ENCODE results near the gene MPZL2. TPM values are rescaled to one million over a fixed set of nuclear protein-coding genes. Genes with fewer than 3 reads are reported as not detected.

Gene MPZL2
- total RNA-seq, 1 donor = not detected

DNA sequence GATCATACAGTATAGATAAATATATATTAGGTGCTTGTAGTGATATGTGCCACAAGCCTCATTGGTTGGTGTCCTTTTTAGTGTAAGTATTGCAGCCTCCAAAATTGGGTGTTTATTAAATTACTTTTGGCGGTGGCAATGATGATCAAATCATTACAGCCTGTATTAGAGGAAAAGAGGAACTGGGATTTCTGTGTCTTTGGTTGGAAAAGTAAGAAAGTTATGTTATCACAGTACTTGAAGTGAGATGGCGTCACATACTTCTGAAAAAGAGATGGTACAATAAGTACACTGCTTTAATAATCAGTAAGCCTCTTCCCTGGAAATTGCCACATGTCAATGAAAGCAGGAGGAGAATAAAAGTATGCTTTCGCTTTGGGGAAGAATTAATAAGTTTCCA, 11.4 kb downstream of the MPZL2 start:
- Histone ChIP-seq H3K4me2 (ENCODE audit: insufficient read depth, low read length) (peak overlapping the region; percentile 96), H3K27ac (ENCODE audit: low read depth, low read length) (no peak overlapping the region), H3K4me3 (ENCODE audit: insufficient read depth, low read length) (no peak overlapping the region), H4K20me1 (ENCODE audit: insufficient read depth, low read length) (no peaks in the 10 kb centered on the region), H3K79me2 (ENCODE audit: insufficient read depth, low read length) (no peaks in the 10 kb centered on the region), H3K9me3 (ENCODE audit: low read depth, low read length) (no peaks in the 10 kb centered on the region), H3K36me3 (ENCODE audit: insufficient read depth, low read length) (no peaks in the 10 kb centered on the region), H3K27me3 (ENCODE audit: insufficient read depth, low read length) (peaks cover 20% of the 10 kb centered on the region), H2AFZ (ENCODE audit: low read length) (peak overlapping the region; percentile 99), H3K4me1 (ENCODE audit: insufficient read depth, low read length) (peaks cover 2% of the 10 kb centered on the region)
- DNase-seq (ENCODE audit: insufficient read length, low spot score, missing footprints) = no peak
- TF ChIP-seq, protein P1, sequence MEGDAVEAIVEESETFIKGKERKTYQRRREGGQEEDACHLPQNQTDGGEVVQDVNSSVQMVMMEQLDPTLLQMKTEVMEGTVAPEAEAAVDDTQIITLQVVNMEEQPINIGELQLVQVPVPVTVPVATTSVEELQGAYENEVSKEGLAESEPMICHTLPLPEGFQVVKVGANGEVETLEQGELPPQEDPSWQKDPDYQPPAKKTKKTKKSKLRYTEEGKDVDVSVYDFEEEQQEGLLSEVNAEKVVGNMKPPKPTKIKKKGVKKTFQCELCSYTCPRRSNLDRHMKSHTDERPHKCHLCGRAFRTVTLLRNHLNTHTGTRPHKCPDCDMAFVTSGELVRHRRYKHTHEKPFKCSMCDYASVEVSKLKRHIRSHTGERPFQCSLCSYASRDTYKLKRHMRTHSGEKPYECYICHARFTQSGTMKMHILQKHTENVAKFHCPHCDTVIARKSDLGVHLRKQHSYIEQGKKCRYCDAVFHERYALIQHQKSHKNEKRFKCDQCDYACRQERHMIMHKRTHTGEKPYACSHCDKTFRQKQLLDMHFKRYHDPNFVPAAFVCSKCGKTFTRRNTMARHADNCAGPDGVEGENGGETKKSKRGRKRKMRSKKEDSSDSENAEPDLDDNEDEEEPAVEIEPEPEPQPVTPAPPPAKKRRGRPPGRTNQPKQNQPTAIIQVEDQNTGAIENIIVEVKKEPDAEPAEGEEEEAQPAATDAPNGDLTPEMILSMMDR (IDR thresholded peaks at IDR 0.05; ENCODE audit: extremely low read depth, low read depth, low read length) = no peak

DNA sequence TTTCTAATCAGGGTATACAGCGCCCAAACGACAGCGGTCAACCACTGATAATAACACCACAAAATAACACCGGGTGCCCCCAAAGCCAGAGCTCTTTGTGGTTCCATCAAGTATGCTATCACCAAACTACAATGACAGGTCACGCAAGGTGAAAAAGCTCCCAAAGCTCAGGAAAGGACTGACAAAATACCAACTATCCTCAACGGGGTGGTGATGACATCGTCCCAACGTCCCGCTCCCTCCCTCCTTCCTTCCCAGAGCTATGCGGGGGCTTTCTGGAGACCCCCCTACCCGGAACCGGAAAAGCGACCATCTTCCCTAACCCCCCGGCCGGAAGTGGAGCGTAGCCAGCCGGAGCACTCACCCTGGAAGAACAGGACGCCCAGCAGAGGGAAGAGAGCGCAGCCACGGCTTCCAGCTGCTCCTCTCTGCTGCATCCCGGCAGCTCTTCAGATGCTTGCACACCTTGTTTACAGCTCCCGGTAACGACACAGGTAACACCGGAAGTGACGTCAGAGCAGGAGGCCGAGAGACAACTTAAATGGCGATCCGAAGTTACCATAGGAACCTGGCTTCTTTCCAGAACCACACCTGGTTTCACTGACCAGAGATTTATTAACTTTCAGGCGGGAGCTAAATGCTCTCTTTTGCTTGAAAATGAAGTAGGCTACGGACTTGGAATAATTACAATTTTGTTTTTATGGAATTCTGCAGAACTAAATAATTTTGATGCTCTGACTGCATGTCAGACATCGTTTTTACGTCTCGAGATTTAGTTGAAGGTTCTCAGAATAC, 12.0 kb downstream of the MPZL2 start, which contains the start of gene MPZL3:
Gene MPZL3 (minus strand): TSS at position 508 of the 795 bp plus-strand sequence. CDS start 71 bp downstream, at position 437.
- no peaks in the 10 kb centered on the region for H3K9me3 ChIP-seq (ENCODE audit: low read depth, low read length)
- H2AFZ ChIP-seq (ENCODE audit: low read length) = peak within 1 kb of the TSS; percentile 99
- no peaks in the 10 kb centered on the region for H3K79me2 ChIP-seq (ENCODE audit: insufficient read depth, low read length)
- H4K20me1 ChIP-seq (ENCODE audit: insufficient read depth, low read length) = no peaks in the 10 kb centered on the region
- H3K4me1 ChIP-seq (ENCODE audit: insufficient read depth, low read length) = peaks cover 2% of the 10 kb centered on the region
- H3K4me2 ChIP-seq (ENCODE audit: insufficient read depth, low read length) = peak within 1 kb of the TSS; percentile 96
- no peaks in the 10 kb centered on the region for H3K36me3 ChIP-seq (ENCODE audit: insufficient read depth, low read length)
- no peak for DNase-seq (ENCODE audit: insufficient read length, low spot score, missing footprints)
- H3K27ac ChIP-seq (ENCODE audit: low read depth, low read length) = no peak within 1 kb of the TSS
- peaks cover 20% of the 10 kb centered on the region for H3K27me3 ChIP-seq (ENCODE audit: insufficient read depth, low read length)
- TF ChIP-seq, protein P1 (IDR thresholded peaks at IDR 0.05; ENCODE audit: extremely low read depth, low read depth, low read length) = no peak
- peak within 1 kb of the TSS; percentile 83 for H3K4me3 ChIP-seq (ENCODE audit: insufficient read depth, low read length)

DNA sequence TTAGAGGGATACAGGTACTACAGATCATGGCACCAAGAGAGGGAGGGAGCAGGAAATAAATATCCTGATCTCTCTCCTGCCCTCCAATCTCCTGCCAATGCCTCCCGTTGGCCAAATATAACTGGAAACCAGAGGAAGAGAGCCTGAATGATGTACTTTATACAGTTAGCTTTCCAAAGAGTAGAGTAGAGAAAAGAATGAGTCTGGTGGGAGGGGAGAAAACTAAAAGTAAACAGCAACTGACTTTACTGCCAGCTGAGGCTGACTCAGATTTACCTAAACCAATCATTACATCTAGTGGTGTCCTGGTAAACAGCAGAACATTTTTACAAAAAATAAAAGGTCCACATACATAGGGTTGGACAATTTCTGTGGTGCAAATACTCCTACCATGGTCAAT, 17.1 kb downstream of the MPZL2 start:
- Histone ChIP-seq H3K9me3 (ENCODE audit: low read depth, low read length) (no peaks in the 10 kb centered on the region), H2AFZ (ENCODE audit: low read length) (no peak overlapping the region), H3K79me2 (ENCODE audit: insufficient read depth, low read length) (no peaks in the 10 kb centered on the region), H3K27me3 (ENCODE audit: insufficient read depth, low read length) (peaks cover 10% of the 10 kb centered on the region), H3K4me1 (ENCODE audit: insufficient read depth, low read length) (no peaks in the 10 kb centered on the region), H3K4me2 (ENCODE audit: insufficient read depth, low read length) (no peak overlapping the region), H4K20me1 (ENCODE audit: insufficient read depth, low read length) (no peaks in the 10 kb centered on the region), H3K36me3 (ENCODE audit: insufficient read depth, low read length) (no peaks in the 10 kb centered on the region), H3K27ac (ENCODE audit: low read depth, low read length) (no peak overlapping the region), H3K4me3 (ENCODE audit: insufficient read depth, low read length) (no peak overlapping the region)
- TF ChIP-seq, protein P1 (IDR thresholded peaks at IDR 0.05; ENCODE audit: extremely low read depth, low read depth, low read length) = no peak
- peak; percentile 32 for DNase-seq (ENCODE audit: insufficient read length, low spot score, missing footprints)

DNA sequence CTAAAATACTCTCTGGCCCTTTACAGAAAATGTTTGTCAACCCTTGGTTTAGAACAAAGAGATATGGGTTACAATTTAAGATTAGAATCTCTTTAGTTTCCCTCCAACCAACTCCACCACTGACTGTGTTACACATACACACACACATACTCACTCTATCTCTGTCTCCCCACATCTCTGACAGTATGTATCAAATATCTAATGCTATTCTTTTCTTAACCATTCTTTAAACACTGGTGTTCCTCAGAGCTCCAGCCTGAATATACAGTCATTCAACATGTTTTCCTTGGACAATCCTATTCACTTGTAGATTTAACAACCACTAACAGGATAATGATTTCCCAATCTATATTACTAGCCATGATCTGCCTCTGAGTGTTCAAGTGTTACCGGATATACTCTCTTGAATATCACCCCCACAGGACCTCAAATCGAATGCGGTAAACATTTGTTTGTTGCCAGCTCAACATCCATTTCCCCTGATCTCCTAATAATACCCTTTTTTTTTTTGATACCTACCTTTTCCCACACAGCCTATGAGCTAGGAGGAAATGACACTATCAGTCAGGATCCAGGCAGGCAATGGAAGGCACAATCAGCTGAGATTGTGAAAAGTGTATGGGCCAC, 18.0 kb downstream of the MPZL2 start:
- Histone ChIP-seq H3K27me3 (ENCODE audit: insufficient read depth, low read length) (peaks cover 8% of the 10 kb centered on the region), H3K27ac (ENCODE audit: low read depth, low read length) (no peak overlapping the region), H3K79me2 (ENCODE audit: insufficient read depth, low read length) (no peaks in the 10 kb centered on the region), H3K4me3 (ENCODE audit: insufficient read depth, low read length) (no peak overlapping the region), H3K9me3 (ENCODE audit: low read depth, low read length) (no peaks in the 10 kb centered on the region), H3K4me1 (ENCODE audit: insufficient read depth, low read length) (no peaks in the 10 kb centered on the region), H3K4me2 (ENCODE audit: insufficient read depth, low read length) (no peak overlapping the region), H2AFZ (ENCODE audit: low read length) (no peak overlapping the region), H4K20me1 (ENCODE audit: insufficient read depth, low read length) (no peaks in the 10 kb centered on the region), H3K36me3 (ENCODE audit: insufficient read depth, low read length) (no peaks in the 10 kb centered on the region)
- no peak for DNase-seq (ENCODE audit: insufficient read length, low spot score, missing footprints)
- TF ChIP-seq, protein P1 (IDR thresholded peaks at IDR 0.05; ENCODE audit: extremely low read depth, low read depth, low read length) = no peak

Data from osteoblast (primary cell).